Measurements from ENCODE around the gene ZNF117. TPM values are rescaled to one million over a fixed set of nuclear protein-coding genes. Genes with fewer than 3 reads are reported as not detected.
"Not testable (repeated sequence)": the region's sequence is repeated elsewhere in the genome, so short reads cannot be mapped to it uniquely, and the experiment has no call there.

Gene ZNF117
- 1 to 10 TPM; 1.6 to 2.0 TPM for total RNA-seq

GRCh38 chr7:64990936-64991335, at the start of gene ZNF117:
ZNF117 (minus strand) TSS chr7:64991036.
- no peak within 1 kb of the TSS for H3K4me3 ChIP-seq
- peaks cover 15% of the 10 kb centered on the region for H3K36me3 ChIP-seq
- H3K27me3 ChIP-seq: no peaks in the 10 kb centered on the region
- H3K27ac ChIP-seq: no peak within 1 kb of the TSS
- no peak for DNase-seq (ENCODE audit: low spot score)
- peaks cover 0 to 30% of the 10 kb centered on the region in 2 donors for H3K9me3 ChIP-seq
- TF ChIP-seq CTCF (IDR thresholded peaks at IDR 0.05): no peak
- H3K4me1 ChIP-seq: no peaks in the 10 kb centered on the region

GRCh38 chr7:65038767-65039166, 47.9 kb upstream of the ZNF117 start:
- not testable (repeated sequence) for H3K36me3 ChIP-seq; H3K27me3 ChIP-seq; DNase-seq (ENCODE audit: low spot score); H3K9me3 ChIP-seq
- Histone ChIP-seq H3K27ac (peak overlapping the region; percentile 85 to 86), H3K4me3 (peak overlapping the region; percentile 79 to 87), H3K4me1 (peaks cover 0 to 19% of the 10 kb centered on the region in 2 donors)

- peak overlapping the region; percentile 79 to 87 for H3K4me3 ChIP-seq
- no peaks in the 10 kb centered on the region for H3K36me3 ChIP-seq
- no peaks in the 10 kb centered on the region for H3K27me3 ChIP-seq
- H3K4me1 ChIP-seq: peaks cover 0 to 19% of the 10 kb centered on the region in 2 donors
- TF ChIP-seq CTCF (IDR thresholded peaks at IDR 0.05): no peak
- peak overlapping the region; percentile 85 to 86 for H3K27ac ChIP-seq
- no peaks in the 10 kb centered on the region for H3K9me3 ChIP-seq
- DNase-seq (ENCODE audit: low spot score): peak; percentile 84
Observed at GRCh38 chr7:65037740-65038688, 47.2 kb upstream of the ZNF117 start.

- Histone ChIP-seq H3K27ac (peak overlapping the region in 1 of 2 donors; percentile 66), H3K4me1 (peaks cover 0 to 19% of the 10 kb centered on the region in 2 donors)
- not testable (repeated sequence) for H3K36me3 ChIP-seq; DNase-seq (ENCODE audit: low spot score); H3K4me3 ChIP-seq; H3K27me3 ChIP-seq; H3K9me3 ChIP-seq
Observed at GRCh38 chr7:65036526-65036925, 45.7 kb upstream of the ZNF117 start.

- H3K27me3 ChIP-seq; DNase-seq (ENCODE audit: low spot score); H3K36me3 ChIP-seq; H3K4me3 ChIP-seq; H3K9me3 ChIP-seq; H3K27ac ChIP-seq: not testable (repeated sequence)
- H3K4me1 ChIP-seq: peaks cover 0 to 17% of the 10 kb centered on the region in 2 donors
Observed at GRCh38 chr7:65035469-65035868, 44.6 kb upstream of the ZNF117 start.

- not testable (repeated sequence) for H3K27ac ChIP-seq; H3K9me3 ChIP-seq; H3K4me3 ChIP-seq; DNase-seq (ENCODE audit: low spot score); H3K36me3 ChIP-seq; H3K4me1 ChIP-seq; H3K27me3 ChIP-seq
Observed at GRCh38 chr7:65034120-65034782, 43.4 kb upstream of the ZNF117 start.

- DNase-seq (ENCODE audit: low spot score); H3K27me3 ChIP-seq; H3K27ac ChIP-seq: not testable (repeated sequence)
Observed at GRCh38 chr7:65033391-65033790, 42.6 kb upstream of the ZNF117 start.

GRCh38 chr7:65025023-65025422, 34.2 kb upstream of the ZNF117 start:
- H3K27me3 ChIP-seq; H3K9me3 ChIP-seq; H3K27ac ChIP-seq; H3K4me1 ChIP-seq; H3K36me3 ChIP-seq; H3K4me3 ChIP-seq; DNase-seq (ENCODE audit: low spot score): not testable (repeated sequence)

More at GRCh38 chr7:65033391-65033790, 42.6 kb upstream of the ZNF117 start:
- not testable (repeated sequence) for H3K4me3 ChIP-seq, H3K4me1 ChIP-seq, H3K36me3 ChIP-seq, H3K9me3 ChIP-seq

- H3K36me3 ChIP-seq; H3K9me3 ChIP-seq; DNase-seq (ENCODE audit: low spot score); H3K27ac ChIP-seq; H3K4me1 ChIP-seq; H3K4me3 ChIP-seq; H3K27me3 ChIP-seq: not testable (repeated sequence)
Observed at GRCh38 chr7:65020978-65021377, 30.1 kb upstream of the ZNF117 start.

GRCh38 chr7:65009881-65010280, 19.0 kb upstream of the ZNF117 start:
- H3K27ac ChIP-seq, H3K36me3 ChIP-seq: not testable (repeated sequence)

GRCh38 chr7:65009394-65009793, 18.6 kb upstream of the ZNF117 start:
- peaks cover 0 to 16% of the 10 kb centered on the region in 2 donors for H3K4me1 ChIP-seq
- H3K36me3 ChIP-seq; H3K9me3 ChIP-seq; H3K27me3 ChIP-seq; H3K4me3 ChIP-seq; H3K27ac ChIP-seq; DNase-seq (ENCODE audit: low spot score): not testable (repeated sequence)

More at GRCh38 chr7:65009881-65010280, 19.0 kb upstream of the ZNF117 start:
- H3K9me3 ChIP-seq; H3K27me3 ChIP-seq; DNase-seq (ENCODE audit: low spot score); H3K4me3 ChIP-seq: not testable (repeated sequence)
- peaks cover 0 to 16% of the 10 kb centered on the region in 2 donors for H3K4me1 ChIP-seq

- Histone ChIP-seq H3K27ac (peak overlapping the region; percentile 88), H3K4me1 (peaks cover 0 to 16% of the 10 kb centered on the region in 2 donors), H3K4me3 (peak overlapping the region in 1 of 2 donors; percentile 65)
- not testable (repeated sequence) for H3K36me3 ChIP-seq; H3K9me3 ChIP-seq; H3K27me3 ChIP-seq; DNase-seq (ENCODE audit: low spot score)
Observed at GRCh38 chr7:65007036-65007435, 16.2 kb upstream of the ZNF117 start.

All from right atrium auricular region (tissue), 2 donors.